Mesothelial cell of epicardium (in vitro differentiated cells): Measurements from ENCODE around the gene SRPRB. TPM values are rescaled to one million over a fixed set of nuclear protein-coding genes. Genes with fewer than 3 reads are reported as not detected.

ENCODE experiments used
- DNase-seq, 2 experiments: peaks; one replicate each; pipeline ENCODE4 v3.0.0; 2021; ENCODE audit warnings: low spot score in 2 of 2; ENCODE audit not compliant: unreplicated experiment in 2 of 2
- H3K27ac Mint-ChIP-seq: 2 replicates; pipeline ENCODE4 v1.8.0; 2021; ENCODE audit warnings: mixed read lengths
- H3K27me3 Mint-ChIP-seq: 2 replicates; pipeline ENCODE4 v1.8.0; 2021; ENCODE audit warnings: low read depth, mixed read lengths
- H3K36me3 Mint-ChIP-seq: 2 replicates; pipeline ENCODE4 v1.8.0; 2021; ENCODE audit warnings: mixed read lengths
- H3K4me1 Mint-ChIP-seq: 2 replicates; pipeline ENCODE4 v1.8.0; 2021; ENCODE audit warnings: mixed read lengths
- H3K4me3 Mint-ChIP-seq: 2 replicates; pipeline ENCODE4 v1.8.0; 2021; ENCODE audit warnings: mild to moderate bottlenecking, moderate library complexity, mixed read lengths
- H3K9me3 Mint-ChIP-seq: 2 replicates; pipeline ENCODE4 v1.8.0; 2021; ENCODE audit warnings: mixed read lengths
- CTCF ChIP-seq: fragments of 200-600 bp; sonication (generic); IDR thresholded peaks from one replicate; pipeline ENCODE4 v1.5.0; 2021; ENCODE audit warnings: antibody characterized with exemption; ENCODE audit not compliant: unreplicated experiment
- total RNA-seq: library from RNA; stranded (reverse); gene quantifications from 3 replicates; pipeline ENCODE4 v1.2.1, GENCODE V29; 2021

Gene SRPRB
- total RNA-seq, 1 donor from 2014 or later: 42.5 TPM

- Mint-ChIP-seq H3K27ac (no peak overlapping the region), H3K4me1 (no peaks in the 10 kb centered on the region)
- no peak for TF ChIP-seq CTCF
Measured at GRCh38 chr3:133773732-133774131, 31.9 kb upstream of the SRPRB start.

GRCh38 chr3:133775309-133775708 is 30.3 kb upstream of the SRPRB start:
- Mint-ChIP-seq H3K27me3 (peaks cover 40% of the 10 kb centered on the region), H3K4me3 (no peak overlapping the region), H3K27ac (no peak overlapping the region), H3K9me3 (no peaks in the 10 kb centered on the region), H3K4me1 (no peaks in the 10 kb centered on the region), H3K36me3 (no peaks in the 10 kb centered on the region)
- no peak for DNase-seq
- TF ChIP-seq CTCF: no peak

More at GRCh38 chr3:133773732-133774131, 31.9 kb upstream of the SRPRB start:
- H3K4me3 Mint-ChIP-seq: no peak overlapping the region
- H3K27me3 Mint-ChIP-seq: peaks cover 28% of the 10 kb centered on the region
- H3K9me3 Mint-ChIP-seq: no peaks in the 10 kb centered on the region
- no peak for DNase-seq
- H3K36me3 Mint-ChIP-seq: no peaks in the 10 kb centered on the region

GRCh38 chr3:133775835-133776234 is 29.8 kb upstream of the SRPRB start:
- Mint-ChIP-seq H3K4me1 (no peaks in the 10 kb centered on the region), H3K9me3 (no peaks in the 10 kb centered on the region), H3K4me3 (no peak overlapping the region), H3K27me3 (peaks cover 40% of the 10 kb centered on the region), H3K27ac (no peak overlapping the region), H3K36me3 (no peaks in the 10 kb centered on the region)
- DNase-seq: no peak
- no peak for TF ChIP-seq CTCF

GRCh38 chr3:133776794-133777438 is 28.7 kb upstream of the SRPRB start:
- peaks cover 38% of the 10 kb centered on the region for H3K27me3 Mint-ChIP-seq
- no peak for DNase-seq
- no peak overlapping the region for H3K4me3 Mint-ChIP-seq
- H3K27ac Mint-ChIP-seq: no peak overlapping the region
- H3K4me1 Mint-ChIP-seq: no peaks in the 10 kb centered on the region
- no peaks in the 10 kb centered on the region for H3K36me3 Mint-ChIP-seq
- no peaks in the 10 kb centered on the region for H3K9me3 Mint-ChIP-seq
- no peak for TF ChIP-seq CTCF

DNA sequence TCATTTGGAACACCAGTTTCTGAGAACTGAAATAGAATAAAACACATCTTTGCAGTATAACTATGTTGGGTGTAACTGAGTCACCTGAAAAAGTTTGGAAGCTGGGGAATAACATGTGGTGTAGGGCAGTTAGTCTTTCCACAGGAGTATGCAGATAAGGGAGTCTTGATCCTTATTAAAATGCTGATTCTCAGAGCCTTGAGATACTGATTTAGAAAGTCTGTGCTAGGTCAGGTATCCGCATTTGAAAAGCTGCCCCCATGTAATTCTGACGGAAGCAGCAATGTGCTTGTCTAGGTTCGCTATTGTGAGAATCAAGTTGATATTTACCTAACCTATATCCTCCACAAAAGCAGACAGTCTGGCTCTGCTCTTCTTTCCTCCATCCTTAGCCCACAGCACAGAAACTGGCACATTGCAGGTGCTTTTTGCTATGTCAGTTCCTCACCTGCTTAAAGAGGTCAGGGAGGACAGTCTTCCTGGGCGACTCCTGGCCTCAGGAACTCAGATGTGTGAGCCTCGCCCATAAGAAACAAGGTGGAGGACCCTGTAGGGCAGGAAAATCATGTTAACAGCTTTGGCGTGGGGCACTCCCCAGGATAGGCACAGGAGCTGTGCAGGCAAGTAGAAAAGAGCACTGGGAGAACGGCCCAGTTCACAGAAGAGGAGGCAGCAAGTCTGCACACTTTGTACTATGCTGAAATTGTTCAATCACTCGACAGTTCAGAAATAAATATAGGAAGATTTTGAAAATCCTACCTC is 27.6 kb upstream of the SRPRB start:
- Mint-ChIP-seq H3K9me3 (peaks cover 3% of the 10 kb centered on the region), H3K27ac (no peak overlapping the region), H3K4me3 (no peak overlapping the region), H3K27me3 (peaks cover 35% of the 10 kb centered on the region), H3K36me3 (no peaks in the 10 kb centered on the region), H3K4me1 (no peaks in the 10 kb centered on the region)
- no peak for TF ChIP-seq CTCF
- no peak for DNase-seq
